AG09309 (cell line): ENCODE results near the gene CACNG7.

ENCODE experiments used
- DNase-seq: peaks from one replicate; pipeline ENCODE4 v3.0.0-alpha.2; 2010; ENCODE audit warnings: low read depth
- H3K4me3 ChIP-seq: 2 replicates; pipeline ENCODE4 v1.5.1; 2011; ENCODE audit warnings: mild to moderate bottlenecking, low read depth, low read length, moderate library complexity; ENCODE audit not compliant: control insufficient read depth
- TF ChIP-seq, protein P1 (sequence below): IDR thresholded peaks from 2 replicates; pipeline ENCODE4 v1.5.1; 2011; ENCODE audit warnings: mild to moderate bottlenecking, low read depth, low read length, inconsistent platforms; ENCODE audit not compliant: insufficient read depth, control insufficient read depth; ENCODE audit errors: missing control alignments

The CACNG7 gene

DNA sequence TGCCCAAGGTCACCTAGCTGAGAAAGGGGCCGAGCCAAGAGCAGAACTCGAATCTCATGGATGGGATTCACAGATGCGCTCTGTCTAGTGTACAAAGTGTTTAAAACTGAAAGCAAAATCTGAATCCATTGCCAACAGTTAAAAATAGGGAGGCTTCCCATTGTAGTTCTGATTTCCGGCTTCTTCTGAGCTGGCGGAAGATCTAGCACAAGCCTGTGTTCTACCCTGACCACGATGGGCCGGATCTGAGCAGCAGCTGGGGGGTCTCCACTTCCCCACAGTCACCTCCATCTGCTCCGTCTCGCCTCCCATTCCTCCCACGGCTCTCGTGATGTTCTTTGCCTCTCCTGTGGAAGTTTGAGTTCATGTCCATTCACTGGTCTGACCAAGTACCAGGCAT lies 56.0 kb downstream of the CACNG7 start:
- TF ChIP-seq, protein P1, sequence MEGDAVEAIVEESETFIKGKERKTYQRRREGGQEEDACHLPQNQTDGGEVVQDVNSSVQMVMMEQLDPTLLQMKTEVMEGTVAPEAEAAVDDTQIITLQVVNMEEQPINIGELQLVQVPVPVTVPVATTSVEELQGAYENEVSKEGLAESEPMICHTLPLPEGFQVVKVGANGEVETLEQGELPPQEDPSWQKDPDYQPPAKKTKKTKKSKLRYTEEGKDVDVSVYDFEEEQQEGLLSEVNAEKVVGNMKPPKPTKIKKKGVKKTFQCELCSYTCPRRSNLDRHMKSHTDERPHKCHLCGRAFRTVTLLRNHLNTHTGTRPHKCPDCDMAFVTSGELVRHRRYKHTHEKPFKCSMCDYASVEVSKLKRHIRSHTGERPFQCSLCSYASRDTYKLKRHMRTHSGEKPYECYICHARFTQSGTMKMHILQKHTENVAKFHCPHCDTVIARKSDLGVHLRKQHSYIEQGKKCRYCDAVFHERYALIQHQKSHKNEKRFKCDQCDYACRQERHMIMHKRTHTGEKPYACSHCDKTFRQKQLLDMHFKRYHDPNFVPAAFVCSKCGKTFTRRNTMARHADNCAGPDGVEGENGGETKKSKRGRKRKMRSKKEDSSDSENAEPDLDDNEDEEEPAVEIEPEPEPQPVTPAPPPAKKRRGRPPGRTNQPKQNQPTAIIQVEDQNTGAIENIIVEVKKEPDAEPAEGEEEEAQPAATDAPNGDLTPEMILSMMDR, result no peak
- no peak for DNase-seq
- H3K4me3 ChIP-seq, result no peak overlapping the region

DNA sequence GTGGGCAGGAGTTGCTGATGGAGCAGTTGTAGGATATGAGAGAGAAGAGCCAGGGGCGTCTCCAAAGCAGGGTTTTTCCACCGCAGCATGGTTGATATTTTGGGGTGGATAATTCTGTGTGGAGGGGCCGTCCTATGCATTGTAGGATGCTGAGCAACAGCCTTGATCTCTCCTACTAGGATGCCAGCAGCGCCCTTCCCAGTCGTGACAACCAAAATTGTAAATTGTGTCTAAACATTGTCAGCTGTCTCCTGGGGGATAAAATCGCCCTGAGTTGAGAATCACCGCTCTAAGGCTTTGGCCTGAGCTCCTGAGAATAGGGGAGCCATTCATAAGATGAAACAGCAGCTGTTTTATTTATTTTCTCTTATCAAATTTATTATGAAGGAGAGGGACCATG lies 57.9 kb downstream of the CACNG7 start:
- no peak overlapping the region for H3K4me3 ChIP-seq
- DNase-seq, result no peak
- TF ChIP-seq, protein P1, result no peak

DNA sequence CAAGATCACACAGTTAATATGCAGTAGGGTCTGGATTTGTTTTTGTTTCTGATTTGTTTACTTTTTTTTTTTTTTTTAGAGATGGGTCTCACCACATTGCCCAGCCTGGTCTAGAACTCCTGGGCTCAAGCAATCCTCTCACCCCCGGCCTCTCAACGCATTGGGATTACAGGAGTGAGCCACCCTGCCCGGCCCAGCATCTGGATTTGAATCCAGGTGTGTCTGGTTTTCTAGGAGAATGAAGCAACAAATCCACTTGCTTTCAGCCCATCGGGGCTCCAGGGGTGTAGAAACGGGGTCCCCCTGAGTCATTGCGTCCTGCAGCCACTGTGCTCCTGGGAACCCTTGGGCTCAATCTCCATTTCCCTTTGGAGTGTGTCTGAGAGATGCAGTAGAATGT lies 60.3 kb downstream of the CACNG7 start:
- DNase-seq, result no peak
- TF ChIP-seq, protein P1, result no peak
- H3K4me3 ChIP-seq, result no peak overlapping the region

DNA sequence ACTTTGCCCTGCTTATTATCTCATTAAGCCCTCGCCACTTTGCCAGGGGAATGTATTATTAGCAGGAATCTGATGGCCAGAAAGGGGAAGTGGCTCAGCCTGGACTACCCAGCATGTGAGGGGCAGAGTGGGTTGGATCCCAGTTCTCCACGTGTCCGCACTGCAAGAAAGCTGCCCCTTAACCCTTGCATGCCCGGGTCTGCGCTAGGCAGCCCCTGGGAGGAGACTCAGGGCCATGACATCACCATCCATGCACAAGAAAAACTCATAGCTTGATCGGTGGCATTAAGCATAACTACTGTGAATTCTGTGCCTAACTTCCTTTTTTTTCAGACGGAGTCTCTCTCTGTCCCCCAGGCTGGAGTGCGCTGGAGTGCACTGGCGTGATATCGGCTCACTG lies 62.6 kb downstream of the CACNG7 start:
- no peak for DNase-seq
- no peak overlapping the region for H3K4me3 ChIP-seq
- TF ChIP-seq, protein P1, result no peak

DNA sequence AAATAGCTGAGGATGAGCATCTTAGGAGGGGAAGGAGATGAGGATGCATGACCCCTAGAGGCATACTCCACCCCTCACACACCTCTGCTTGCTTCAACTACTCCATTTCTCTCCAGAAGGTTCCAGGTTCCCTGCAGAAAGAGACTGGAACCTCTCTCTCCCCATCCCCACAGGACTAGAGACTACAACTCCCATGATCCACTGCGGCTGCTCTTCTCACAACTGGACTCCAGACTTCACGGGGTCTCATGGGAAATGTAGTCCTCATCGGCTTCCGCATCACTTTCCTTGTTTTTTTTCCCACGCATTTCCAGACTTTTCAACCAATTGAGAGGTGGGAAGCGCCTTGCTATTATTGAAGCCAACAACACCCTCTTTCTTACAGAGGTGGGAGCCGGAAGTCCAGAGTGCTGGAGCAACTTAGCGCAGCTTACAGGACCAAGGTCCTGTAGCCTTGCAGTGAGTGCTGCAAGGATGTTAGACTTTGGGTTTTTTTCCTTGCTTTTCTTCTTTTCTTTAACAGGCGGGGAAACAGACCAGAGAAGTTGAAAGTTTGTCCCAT lies 68.4 kb downstream of the CACNG7 start:
- H3K4me3 ChIP-seq, result peak overlapping the region; percentile 24
- TF ChIP-seq, protein P1, result no peak
- DNase-seq, result peak; percentile 37

DNA sequence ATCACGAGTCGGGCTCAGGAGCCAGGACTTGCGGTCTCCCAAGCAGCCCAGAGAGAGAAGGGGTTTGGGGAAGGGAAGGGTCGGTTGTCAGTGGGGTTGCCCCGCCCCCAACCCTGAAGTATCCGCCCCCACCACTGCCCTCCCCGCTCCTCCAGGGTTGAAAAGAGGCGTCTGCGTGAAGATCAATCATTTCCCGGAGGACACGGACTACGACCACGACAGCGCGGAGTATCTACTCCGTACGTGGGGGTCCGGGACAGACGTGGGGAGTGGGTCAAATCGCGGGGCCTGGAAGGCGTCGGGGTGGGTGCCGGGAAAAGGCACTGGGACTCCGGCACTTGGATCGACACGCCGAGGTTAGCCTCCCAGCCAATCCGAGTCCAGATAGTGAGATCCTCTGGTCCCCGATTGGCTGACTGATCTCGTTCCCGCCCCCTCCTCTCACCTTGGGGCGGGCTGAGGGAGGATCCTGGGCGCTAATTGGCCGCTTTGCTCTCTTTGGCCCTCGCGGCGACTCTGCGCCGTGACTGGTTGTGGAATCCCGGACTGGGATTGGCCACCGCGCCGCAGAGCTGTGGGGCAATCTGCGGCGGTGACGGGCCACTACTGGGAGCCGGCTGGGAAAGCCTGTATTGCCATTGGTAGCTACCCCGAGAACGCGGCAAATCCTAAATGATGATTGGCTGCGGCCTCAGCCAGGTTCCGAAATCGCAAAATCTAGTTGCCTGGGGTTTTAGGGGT lies 69.1 kb downstream of the CACNG7 start:
- H3K4me3 ChIP-seq, result peak overlapping the region; percentile 24
- DNase-seq, result peak; percentile 32
- TF ChIP-seq, protein P1, result no peak
